Measurements from ENCODE around the gene RRN3. TPM values are rescaled to one million over a fixed set of nuclear protein-coding genes. Genes with fewer than 3 reads are reported as not detected.
"Not testable (repeated sequence)": the region's sequence is repeated elsewhere in the genome, so short reads cannot be mapped to it uniquely, and the experiment has no call there.

RRN3 gene, protein sequence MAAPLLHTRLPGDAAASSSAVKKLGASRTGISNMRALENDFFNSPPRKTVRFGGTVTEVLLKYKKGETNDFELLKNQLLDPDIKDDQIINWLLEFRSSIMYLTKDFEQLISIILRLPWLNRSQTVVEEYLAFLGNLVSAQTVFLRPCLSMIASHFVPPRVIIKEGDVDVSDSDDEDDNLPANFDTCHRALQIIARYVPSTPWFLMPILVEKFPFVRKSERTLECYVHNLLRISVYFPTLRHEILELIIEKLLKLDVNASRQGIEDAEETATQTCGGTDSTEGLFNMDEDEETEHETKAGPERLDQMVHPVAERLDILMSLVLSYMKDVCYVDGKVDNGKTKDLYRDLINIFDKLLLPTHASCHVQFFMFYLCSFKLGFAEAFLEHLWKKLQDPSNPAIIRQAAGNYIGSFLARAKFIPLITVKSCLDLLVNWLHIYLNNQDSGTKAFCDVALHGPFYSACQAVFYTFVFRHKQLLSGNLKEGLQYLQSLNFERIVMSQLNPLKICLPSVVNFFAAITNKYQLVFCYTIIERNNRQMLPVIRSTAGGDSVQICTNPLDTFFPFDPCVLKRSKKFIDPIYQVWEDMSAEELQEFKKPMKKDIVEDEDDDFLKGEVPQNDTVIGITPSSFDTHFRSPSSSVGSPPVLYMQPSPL
- 10 to 100 TPM; 35.9 to 52.2 (median 44.6) TPM for total RNA-seq

DNA sequence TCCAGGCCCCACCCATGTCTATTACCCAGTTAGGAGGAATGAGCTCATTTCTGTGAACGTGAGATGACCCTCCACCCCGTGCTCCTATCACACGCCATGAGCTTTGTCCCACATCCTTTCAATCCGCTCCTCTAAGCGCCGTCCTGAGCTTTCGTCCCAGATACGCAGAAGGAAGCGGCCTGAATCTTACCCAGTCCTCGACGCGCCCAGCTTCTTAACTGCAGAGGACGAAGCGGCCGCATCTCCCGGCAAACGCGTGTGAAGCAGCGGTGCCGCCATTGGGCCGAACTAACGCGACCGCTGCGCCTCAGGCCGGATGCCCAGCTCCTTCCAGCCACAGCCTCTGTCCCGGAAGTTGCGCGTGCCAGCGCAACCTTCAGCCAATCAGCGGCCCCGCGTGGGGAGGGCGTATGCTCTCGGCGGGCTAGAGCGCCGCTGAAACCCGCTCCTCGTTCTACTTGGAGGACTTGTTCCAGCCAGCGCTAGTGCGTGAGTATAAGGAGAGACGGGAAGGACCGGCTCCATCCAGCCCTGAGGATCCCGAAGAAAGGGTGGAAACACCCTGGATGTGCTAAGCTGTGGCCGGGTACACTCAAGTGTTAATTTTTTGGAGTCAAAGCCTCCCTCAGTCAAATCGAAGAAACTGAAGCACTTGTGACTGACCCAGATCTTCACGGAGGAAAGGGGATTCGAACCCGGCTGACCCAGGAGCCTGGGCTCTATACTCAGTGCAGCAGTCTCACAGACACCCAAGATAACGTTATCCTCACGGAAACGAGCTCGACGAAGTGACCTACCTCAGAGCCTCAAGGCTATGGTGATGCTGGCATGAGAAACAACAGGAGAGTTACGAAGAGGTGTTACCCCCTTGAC, at the start of gene RRN3:
RRN3 (minus strand) TSS at position 318 of the 873 bp plus-strand sequence; CDS start at position 279, 39 bp downstream.
- WGBS, 10 experiments = 0 to 42% (median 7%) methylated on average over 1 to 14 of the region's 56 CpGs; no CpG with 5 or more reads in 4 of the 10 experiments
- peak; percentile 94 to 99 (median 99) for ATAC-seq (replicated peaks in 6 of 8)
- in situ Hi-C loops (cut with MboI; ENCODE audit: low pct_unique_long_range_greater_than_20kb in 2 of 9, low sequenced_read_pairs in 9 of 9, unreplicated experiment in 9 of 9); H3K4me1 ChIP-seq (replicated peaks in 1 of 2): not testable (repeated sequence)
- Histone ChIP-seq H3K27ac (peak within 1 kb of the TSS; percentile 66 to 86), H3K4me3 (peak within 1 kb of the TSS; percentile 46 to 96 (median 68))

DNA sequence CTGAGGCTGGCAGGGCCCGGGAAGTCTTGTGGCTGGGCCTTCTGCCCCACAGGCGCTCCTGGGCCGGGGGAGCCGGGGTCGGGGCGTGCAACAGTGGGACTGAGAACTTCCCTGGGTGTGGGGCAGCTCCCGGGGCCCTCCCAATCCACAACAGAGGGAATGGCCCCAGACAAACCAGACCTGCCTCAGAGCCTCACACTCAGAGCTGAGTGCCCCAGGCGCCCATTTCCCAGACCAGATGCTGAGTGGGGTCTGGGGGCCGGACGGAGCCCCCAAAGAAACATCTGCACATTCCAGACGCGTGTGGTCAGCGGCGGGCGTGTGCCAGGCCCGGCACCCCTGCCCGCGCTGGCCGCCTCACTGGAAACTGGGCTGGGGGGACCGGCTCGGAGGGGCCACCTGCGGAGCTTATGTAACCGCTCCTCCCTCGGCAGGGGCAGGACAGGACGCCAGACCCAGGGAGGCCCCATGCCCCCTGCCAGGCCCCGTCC, 49.6 kb upstream of the RRN3 start:
- Histone ChIP-seq H3K4me1 (replicated peaks in 1 of 2) (peaks cover 13 to 27% of the 10 kb centered on the region in 2 donors), H3K27ac (peak overlapping the region in 1 of 2 donors; percentile 47)
- WGBS, 10 experiments = no CpG with 5 or more reads among the region's 26 CpGs
- ATAC-seq (replicated peaks in 6 of 8) = peak; percentile 2 to 34 (median 14)
- in situ Hi-C loops (cut with MboI; ENCODE audit: low pct_unique_long_range_greater_than_20kb in 2 of 9, low sequenced_read_pairs in 9 of 9, unreplicated experiment in 9 of 9); H3K4me3 ChIP-seq: not testable (repeated sequence)

DNA sequence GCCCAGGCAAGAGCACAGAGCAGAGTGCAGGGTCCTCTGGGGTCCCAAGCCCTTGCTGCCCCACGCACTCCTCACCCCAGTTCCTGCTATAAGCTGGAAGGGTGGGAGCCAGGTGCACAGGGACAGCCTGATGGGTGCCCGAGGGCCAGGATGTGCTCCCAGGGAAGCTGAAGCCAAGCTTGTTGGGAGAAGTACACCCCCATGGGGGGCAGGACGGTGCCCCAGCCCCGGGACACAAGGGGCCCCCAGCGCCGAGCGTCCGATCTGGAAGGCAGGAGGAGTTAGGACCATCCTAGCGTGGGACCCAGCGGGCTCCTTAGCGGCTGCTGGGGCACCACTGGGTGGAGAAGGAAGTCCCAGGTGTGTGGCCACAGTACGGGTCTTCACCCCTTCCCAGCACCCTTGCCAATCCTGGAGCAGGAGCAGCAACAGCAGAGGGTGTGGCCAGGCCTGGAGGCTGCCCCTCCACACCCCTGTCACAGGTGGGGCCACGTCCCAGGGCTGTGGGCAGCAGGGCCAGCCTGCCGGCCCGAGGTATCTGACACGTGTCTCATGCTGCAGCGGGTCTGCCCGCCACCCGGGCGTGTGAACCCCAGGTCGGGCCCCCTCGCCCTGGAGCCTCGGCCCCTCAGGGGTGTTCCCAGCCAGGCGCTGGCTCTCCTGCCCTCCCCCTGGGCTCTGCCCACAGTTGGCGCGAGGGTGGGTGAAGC, 49.0 kb upstream of the RRN3 start:
- ATAC-seq (replicated peaks in 6 of 8) = peak in 1 of 8 experiments; percentile 2
- in situ Hi-C loops (cut with MboI; ENCODE audit: low pct_unique_long_range_greater_than_20kb in 2 of 9, low sequenced_read_pairs in 9 of 9, unreplicated experiment in 9 of 9); H3K27ac ChIP-seq; H3K4me3 ChIP-seq: not testable (repeated sequence)
- WGBS, 10 experiments = no CpG with 5 or more reads among the region's 26 CpGs
- peaks cover 13 to 27% of the 10 kb centered on the region in 2 donors for H3K4me1 ChIP-seq (replicated peaks in 1 of 2)

GRCh38 chr16:15142107-15142890, 48.2 kb upstream of the RRN3 start:
- H3K4me3 ChIP-seq; H3K27ac ChIP-seq; in situ Hi-C loops (cut with MboI; ENCODE audit: low pct_unique_long_range_greater_than_20kb in 2 of 9, low sequenced_read_pairs in 9 of 9, unreplicated experiment in 9 of 9): not testable (repeated sequence)
- H3K4me1 ChIP-seq (replicated peaks in 1 of 2) = peaks cover 13 to 23% of the 10 kb centered on the region in 2 donors
- no CpG with 5 or more reads among the region's 27 CpGs for WGBS, 10 experiments
- peak in 1 of 8 experiments; percentile 2 for ATAC-seq (replicated peaks in 6 of 8)

- H3K4me3 ChIP-seq = no peak overlapping the region
- no CpG with 5 or more reads among the region's 15 CpGs for WGBS, 10 experiments
- ATAC-seq (replicated peaks in 6 of 8) = peak in 2 of 8 experiments; percentile 4 to 11
- H3K4me1 ChIP-seq (replicated peaks in 1 of 2) = peaks cover 13 to 21% of the 10 kb centered on the region in 2 donors
- H3K27ac ChIP-seq = no peak overlapping the region
- in situ Hi-C loops (cut with MboI; ENCODE audit: low pct_unique_long_range_greater_than_20kb in 2 of 9, low sequenced_read_pairs in 9 of 9, unreplicated experiment in 9 of 9) = no loop called here
Observed at GRCh38 chr16:15141586-15141985, 47.5 kb upstream of the RRN3 start.

DNA sequence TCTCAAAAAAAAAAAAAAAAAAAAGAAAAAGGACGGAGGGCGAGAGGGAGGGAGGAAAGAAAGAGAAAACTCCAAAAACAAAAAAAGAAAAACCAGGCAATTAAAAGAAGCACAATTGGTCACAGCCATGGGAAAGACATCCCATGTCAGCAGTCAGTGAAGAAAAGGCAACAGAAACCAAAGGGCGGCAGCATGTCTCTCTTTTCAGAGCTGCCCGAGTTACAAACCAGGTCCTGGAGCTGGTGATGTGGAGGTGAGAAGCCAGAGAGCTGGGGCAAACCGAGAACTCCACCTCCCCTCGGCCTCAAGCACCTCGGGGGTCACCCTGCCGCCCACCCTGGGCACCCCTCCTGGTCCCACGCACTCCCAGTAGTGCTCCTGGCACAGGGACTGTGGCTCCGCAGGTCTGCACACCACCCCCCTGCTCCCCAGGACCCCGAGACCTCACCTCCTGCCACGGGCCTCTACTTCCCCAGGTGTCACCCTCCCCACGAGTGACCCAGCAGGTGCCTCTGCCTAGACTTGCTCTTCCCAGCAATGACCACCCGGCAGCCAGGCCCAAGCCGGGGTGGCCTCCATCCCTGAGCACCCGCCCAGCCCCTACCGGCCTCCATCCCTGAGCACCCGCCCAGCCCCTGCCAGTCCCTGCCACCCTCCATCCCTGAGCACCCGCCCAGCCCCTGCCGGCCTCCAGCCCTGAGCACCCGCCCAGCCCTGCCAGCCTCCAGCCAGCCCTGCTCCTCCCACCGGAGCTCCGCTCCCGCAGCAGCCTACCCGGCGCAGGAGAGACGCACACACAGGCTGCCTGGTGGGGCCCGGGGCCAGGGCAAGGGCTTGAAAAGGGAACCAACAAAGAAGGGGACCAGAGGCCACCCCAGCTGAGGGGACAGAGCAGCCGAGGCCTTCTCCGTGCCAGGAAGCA, 46.6 kb upstream of the RRN3 start:
- in situ Hi-C loops (cut with MboI; ENCODE audit: low pct_unique_long_range_greater_than_20kb in 2 of 9, low sequenced_read_pairs in 9 of 9, unreplicated experiment in 9 of 9); H3K27ac ChIP-seq; H3K4me3 ChIP-seq: not testable (repeated sequence)
- WGBS, 10 experiments = 46 to 96% (median 82%) methylated on average over 3 to 5 of the region's 30 CpGs; no CpG with 5 or more reads in 2 of the 10 experiments
- ATAC-seq (replicated peaks in 6 of 8) = peak in 2 of 8 experiments; percentile 4 to 16
- peaks cover 13 to 21% of the 10 kb centered on the region in 2 donors for H3K4me1 ChIP-seq (replicated peaks in 1 of 2)

- H3K27ac ChIP-seq; in situ Hi-C loops (cut with MboI; ENCODE audit: low pct_unique_long_range_greater_than_20kb in 2 of 9, low sequenced_read_pairs in 9 of 9, unreplicated experiment in 9 of 9); ATAC-seq (replicated peaks in 6 of 8); H3K4me3 ChIP-seq; H3K4me1 ChIP-seq (replicated peaks in 1 of 2): not testable (repeated sequence)
- WGBS, 10 experiments = no CpG with 5 or more reads among the region's 15 CpGs
Observed at GRCh38 chr16:15137514-15137913, 43.4 kb upstream of the RRN3 start.

- ATAC-seq (replicated peaks in 6 of 8) = peak in 4 of 8 experiments; percentile 16 to 26 (median 24)
- WGBS, 10 experiments = no CpG with 5 or more reads among the region's 50 CpGs
- in situ Hi-C loops (cut with MboI; ENCODE audit: low pct_unique_long_range_greater_than_20kb in 2 of 9, low sequenced_read_pairs in 9 of 9, unreplicated experiment in 9 of 9); H3K27ac ChIP-seq; H3K4me3 ChIP-seq; H3K4me1 ChIP-seq (replicated peaks in 1 of 2): not testable (repeated sequence)
Observed at GRCh38 chr16:15135483-15136360, 41.6 kb upstream of the RRN3 start.

DNA sequence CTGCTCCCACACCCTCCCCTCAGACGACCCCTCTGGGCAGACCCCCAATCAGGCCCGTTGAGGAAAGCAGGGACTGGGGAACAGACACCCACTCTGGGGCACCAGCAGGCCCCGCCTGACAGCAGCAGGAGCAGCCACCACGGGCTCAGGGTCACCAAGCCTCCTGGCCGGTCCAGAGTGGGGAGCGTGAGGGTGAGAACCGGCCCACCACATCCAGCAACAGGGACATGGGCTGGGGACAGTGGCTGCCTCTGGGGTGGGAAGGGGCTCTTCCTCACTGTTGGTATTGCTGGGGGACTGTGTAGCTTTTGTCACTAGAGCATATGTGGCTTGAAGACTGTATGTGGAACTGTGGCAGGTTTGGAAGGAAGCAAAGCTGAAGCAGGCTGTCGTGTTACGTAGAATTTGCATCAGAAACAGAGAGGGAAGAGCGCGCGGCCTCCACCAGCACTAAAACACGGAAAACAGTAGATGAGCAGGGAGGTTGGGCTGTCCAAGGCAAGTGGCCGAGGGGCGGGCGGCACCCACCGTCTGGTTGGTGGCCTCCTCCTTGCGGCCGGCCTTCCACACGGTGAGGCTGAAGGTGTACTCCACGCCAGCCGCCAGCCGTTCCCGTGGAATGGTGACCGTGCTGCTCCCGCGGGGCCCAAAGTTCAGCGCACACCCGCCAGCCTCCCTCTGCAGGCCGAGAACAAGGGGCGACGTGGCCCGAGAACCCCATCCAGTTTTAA, 40.8 kb upstream of the RRN3 start:
- ATAC-seq (replicated peaks in 6 of 8); H3K4me3 ChIP-seq; H3K4me1 ChIP-seq (replicated peaks in 1 of 2); H3K27ac ChIP-seq; in situ Hi-C loops (cut with MboI; ENCODE audit: low pct_unique_long_range_greater_than_20kb in 2 of 9, low sequenced_read_pairs in 9 of 9, unreplicated experiment in 9 of 9): not testable (repeated sequence)
- no CpG with 5 or more reads among the region's 33 CpGs for WGBS, 10 experiments

DNA sequence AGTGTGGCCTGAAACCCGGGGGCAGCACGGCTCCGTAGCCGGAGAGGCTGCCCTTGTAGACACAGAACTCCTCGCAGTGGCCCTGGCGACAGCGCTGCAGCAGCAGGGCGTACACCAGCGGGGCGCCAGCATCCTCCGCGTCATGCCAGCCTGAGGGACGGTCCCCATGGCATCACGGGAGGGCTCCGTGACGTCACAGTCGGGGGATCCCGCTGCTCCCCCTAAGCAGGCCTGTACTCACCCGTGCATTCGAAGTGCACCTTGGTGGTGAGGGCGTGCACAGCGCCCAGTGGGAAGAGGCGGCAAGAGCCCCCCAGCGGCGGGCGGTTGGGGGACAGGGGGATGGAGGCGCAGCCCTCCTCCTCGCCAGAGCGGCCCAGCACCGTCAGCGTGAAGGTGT, 39.5 kb upstream of the RRN3 start:
- in situ Hi-C loops (cut with MboI; ENCODE audit: low pct_unique_long_range_greater_than_20kb in 2 of 9, low sequenced_read_pairs in 9 of 9, unreplicated experiment in 9 of 9); ATAC-seq (replicated peaks in 6 of 8); H3K4me1 ChIP-seq (replicated peaks in 1 of 2); H3K27ac ChIP-seq; H3K4me3 ChIP-seq: not testable (repeated sequence)
- no CpG with 5 or more reads among the region's 31 CpGs for WGBS, 10 experiments

Data from motor neuron (in vitro differentiated cells).